Measurements from ENCODE around the gene ERP44. TPM values are rescaled to one million over a fixed set of nuclear protein-coding genes. Genes with fewer than 3 reads are reported as not detected.
"Not testable (repeated sequence)": the region's sequence is repeated elsewhere in the genome, so short reads cannot be mapped to it uniquely, and the experiment has no call there.

ERP44 gene
- total RNA-seq, 1 donor from 2014 or later: 7.6 TPM

- DNase-seq (ENCODE audit: low read depth, low spot score): no peak
Measured at GRCh38 chr9:100013573-100013972, 85.2 kb downstream of the ERP44 start.

DNA sequence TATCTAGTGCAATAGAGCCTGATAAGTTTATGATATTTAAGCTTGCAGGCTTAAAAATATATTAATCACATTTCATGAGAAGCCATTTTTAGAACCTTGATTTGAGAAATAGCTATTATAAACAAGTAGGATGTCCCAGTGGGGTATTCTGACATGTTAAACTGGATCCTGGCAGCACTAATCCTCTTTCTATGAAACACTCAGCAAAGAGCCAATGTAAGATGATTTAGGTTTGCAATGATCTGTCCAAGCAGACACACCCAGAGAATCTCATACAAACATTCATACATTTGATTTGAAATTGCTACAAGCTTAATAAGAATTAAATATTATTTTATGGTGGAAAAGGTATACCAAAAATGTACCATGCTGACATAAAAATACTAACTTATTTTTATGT lies 86.5 kb downstream of the ERP44 start:
- no peak for DNase-seq (ENCODE audit: low read depth, low spot score)

DNA sequence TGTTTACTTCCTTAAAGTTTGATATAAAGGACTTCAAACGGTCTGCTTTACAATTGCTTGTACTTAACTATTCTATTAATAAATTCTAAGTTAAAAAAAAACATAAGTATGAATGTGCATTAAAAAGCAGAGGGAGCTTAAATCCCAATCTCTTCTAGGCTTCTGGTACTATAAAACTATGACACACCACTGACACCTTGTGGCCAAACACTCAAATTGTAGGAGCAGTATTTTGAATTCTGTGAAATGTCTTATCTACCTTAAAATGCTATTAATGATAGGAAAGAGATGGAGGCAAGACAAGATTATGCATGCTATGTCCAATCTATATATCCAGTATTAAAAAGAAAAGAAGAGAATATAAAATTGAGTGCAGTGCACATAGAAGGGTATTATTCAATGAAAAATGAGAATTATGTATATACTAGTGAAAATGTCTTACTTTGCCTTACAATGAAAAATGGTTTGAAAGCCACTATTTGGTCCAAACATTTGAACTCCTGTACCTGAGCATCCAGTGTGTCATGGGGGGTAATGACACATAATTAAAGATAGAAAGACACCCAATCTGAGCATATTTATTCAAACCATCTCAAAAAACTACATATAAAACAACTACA lies 87.6 kb downstream of the ERP44 start:
- DNase-seq (ENCODE audit: low read depth, low spot score): peak; percentile 15

DNA sequence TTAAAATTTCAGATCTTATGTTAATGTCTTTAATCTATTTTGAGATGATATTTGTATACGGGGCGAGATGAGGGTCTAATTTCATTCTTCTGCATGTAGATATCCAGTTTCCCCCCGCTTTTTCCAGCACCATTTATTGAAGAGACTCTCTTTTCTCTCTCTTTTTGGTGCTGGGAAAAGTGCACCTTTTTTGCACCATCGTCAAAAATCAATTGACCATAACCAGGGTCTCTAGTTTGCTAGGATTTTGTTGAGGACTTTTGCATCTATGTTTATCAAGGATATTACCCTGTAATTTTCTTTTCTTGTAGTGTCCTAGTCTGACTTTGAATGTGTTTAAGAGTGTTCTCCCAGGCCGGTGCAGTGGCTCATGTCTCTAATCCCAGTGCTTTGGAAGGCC lies 99.0 kb downstream of the ERP44 start:
- no peak for DNase-seq (ENCODE audit: low read depth, low spot score)

- DNase-seq (ENCODE audit: low read depth, low spot score): no peak
Measured at GRCh38 chr9:99998866-99999265, 99.9 kb downstream of the ERP44 start.

DNA sequence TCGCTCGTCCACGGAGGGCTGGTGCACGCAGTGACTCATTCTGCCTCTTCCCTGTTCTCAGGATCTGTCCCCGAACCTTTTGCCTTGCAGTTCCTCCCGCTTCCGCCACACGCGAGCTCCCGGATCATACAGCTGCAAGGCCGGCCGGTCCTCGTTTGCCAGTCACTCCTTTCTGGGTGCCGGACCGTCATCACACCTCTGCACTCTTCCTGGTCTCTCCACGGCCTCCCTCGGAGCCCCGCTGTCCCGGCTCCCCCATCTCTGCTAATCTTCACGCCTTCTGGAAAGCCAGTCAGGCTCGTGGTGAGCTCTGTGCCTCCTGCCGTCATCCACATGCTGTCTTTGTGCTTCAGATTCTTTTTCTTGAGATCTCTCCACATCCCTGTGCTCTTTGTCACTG lies 100.5 kb downstream of the ERP44 start:
- DNase-seq (ENCODE audit: low read depth, low spot score): no peak

- DNase-seq (ENCODE audit: low read depth, low spot score): not testable (repeated sequence)
Measured at GRCh38 chr9:99990508-99990907, 108.3 kb downstream of the ERP44 start.

GRCh38 chr9:99986642-99987041 lies 112.2 kb downstream of the ERP44 start:
- DNase-seq (ENCODE audit: low read depth, low spot score): no peak

- no peak for DNase-seq (ENCODE audit: low read depth, low spot score)
Measured at GRCh38 chr9:99980598-99980997, 118.2 kb downstream of the ERP44 start.

GRCh38 chr9:99978221-99978620 lies 120.6 kb downstream of the ERP44 start:
- no peak for DNase-seq (ENCODE audit: low read depth, low spot score)

DNA sequence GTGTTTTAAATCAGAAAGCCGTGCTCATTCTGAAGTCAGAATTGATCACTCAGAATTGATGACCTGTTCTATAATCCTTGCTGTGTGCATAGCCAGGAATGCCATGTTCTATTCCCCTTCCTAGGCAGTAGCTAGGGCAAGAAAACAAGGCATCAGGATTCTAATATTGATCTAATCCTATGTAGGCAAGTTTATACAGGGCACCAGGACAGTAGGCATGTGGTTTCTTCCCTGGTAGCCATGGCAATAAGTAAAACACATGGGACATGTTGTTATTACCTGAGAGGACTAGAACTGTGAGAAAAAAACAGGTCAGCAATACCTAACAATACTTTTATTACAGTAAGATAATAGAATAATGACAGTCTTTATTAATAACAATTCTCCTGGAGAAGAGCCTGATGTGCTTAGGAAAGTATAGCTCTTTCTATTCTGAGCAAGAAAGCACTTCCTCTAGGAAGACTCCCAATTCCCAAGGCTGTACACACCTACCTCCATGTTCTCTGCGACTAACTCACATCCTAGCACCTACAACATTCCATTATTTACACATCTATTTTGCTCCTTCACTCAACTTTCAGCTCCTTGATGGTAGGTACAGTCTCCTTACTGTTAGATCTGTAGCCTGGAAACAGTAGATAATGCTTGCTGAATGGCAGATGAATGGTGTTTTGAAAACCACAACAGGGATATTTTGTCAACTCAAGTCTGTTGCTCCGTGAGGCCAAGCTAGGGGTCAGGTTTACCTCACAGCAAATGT lies 121.6 kb downstream of the ERP44 start:
- DNase-seq (ENCODE audit: low read depth, low spot score): no peak

DNA sequence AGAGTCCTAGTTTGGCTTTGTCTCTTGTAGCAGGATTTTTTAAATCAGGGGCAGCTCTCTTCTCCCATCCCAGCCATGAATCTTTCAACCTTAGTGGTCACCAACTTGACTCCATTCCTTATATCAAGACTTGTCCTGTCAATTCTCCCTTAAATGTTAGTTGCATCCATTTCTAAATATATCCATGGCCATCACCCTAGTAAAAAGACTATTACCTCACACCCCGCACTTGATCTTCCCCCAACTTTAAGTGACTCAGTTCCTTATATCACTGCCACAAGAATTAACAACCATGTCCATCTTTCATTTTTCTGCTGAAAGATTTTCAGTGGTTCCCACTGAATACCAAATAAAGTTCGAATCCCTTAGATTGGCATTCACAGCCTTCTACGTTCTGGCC lies 125.3 kb downstream of the ERP44 start:
- no peak for DNase-seq (ENCODE audit: low read depth, low spot score)

DNA sequence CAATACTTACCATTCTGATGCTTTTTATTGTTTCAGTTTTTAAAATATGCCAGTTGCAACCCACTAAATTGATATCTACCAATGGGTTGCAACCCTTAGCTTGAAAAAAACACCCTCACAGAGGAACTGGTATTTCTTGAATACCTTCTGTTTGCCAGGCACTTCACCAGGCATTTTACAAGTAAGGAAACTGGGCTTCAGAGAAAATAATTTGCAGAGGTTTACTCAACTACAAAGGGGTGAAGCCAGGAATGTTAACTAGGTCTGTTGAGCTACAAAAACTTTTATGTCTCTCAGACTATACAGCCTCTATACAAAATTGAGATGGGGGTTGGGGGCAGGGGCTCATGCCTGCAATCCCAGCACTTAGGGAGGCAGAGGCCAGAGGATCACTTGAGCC lies 127.4 kb downstream of the ERP44 start:
- DNase-seq (ENCODE audit: low read depth, low spot score): no peak

DNA sequence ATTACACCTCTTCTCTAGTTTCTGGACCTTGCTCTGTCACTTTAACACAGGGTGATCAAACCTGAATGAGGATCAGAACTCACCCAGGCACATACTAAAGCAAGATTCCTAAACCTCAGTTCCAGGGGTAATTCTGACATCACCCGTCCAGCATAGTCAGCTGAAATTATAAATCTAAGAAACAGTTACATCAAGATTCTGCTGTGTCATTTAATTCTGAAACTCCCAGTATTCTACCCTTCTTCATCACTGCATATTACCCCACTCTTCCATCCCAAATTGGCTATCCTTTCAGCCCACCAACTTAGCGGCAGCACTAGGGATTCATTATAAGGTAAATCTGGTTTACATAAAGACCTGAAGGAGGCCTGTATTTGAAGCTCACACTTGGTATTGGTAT lies 128.3 kb downstream of the ERP44 start:
- DNase-seq (ENCODE audit: low read depth, low spot score): no peak

DNA sequence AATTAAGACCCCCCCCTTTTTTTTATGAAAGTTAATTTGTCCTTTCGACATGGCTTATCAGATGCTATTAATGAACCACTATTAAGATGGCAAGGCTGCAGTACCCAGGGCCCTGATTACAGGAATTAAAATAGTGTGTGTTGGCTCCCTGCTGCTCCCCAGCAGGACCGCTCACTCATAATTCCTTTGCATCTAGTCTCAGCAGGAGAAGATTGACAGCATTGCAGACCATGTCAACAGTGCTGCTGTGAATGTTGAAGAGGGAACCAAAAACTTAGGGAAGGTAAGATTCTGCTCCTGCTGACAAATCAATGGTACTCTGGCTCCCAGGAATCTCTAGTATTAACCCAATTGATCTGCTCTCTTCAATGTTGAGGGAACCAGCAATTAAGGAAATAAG lies 131.3 kb downstream of the ERP44 start:
- DNase-seq (ENCODE audit: low read depth, low spot score): no peak

- DNase-seq (ENCODE audit: low read depth, low spot score): peak; percentile 27
Measured at GRCh38 chr9:99966716-99967115, 132.1 kb downstream of the ERP44 start.

DNA sequence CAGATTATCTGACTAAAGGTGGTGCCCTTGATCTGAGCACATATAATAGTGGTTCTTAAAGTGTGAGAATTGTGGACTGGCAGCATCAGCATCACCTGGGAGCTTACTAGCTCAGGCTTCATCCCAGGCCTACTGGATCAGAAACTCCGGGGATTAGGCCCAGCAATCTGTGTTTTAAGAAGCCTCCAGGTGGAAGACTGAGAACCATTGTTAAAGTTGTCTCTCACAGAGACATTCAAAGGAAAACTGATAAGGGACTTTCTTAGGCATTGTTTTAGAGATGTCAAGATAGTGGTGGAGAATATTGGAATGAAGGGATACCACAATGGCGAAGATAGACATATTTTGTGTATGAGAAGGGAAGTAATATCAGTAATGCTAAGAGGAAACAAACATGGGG lies 132.8 kb downstream of the ERP44 start:
- no peak for DNase-seq (ENCODE audit: low read depth, low spot score)

- no peak for DNase-seq (ENCODE audit: low read depth, low spot score)
Measured at GRCh38 chr9:99964336-99964735, 134.5 kb downstream of the ERP44 start.

DNA sequence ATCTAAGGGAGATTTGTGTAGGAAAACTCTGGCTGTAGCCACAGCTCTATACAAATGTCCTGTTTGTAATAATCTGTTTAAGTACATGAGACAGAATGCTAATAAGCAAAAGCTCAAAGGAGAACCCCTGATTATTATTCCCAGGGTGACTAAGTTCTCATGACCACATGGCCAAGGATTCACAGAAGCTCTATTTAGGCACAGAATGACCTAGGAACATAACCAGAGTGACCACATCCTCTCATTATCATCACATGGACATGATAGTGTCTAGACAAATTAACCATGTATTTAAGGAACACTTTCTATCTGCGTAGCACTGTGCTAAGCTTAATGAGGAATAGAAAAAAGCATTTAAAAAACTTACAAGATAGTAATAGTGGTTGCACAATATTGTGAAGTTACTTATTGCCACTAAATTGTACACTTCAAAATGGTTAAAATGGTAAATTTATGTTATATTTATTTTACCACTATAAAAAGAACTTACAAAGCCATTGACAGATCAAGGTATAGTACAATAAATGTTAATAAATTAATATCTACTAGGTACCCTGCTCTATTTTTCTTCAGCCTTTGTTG lies 136.0 kb downstream of the ERP44 start:
- no peak for DNase-seq (ENCODE audit: low read depth, low spot score)

GRCh38 chr9:99955606-99956005 lies 143.2 kb downstream of the ERP44 start:
- DNase-seq (ENCODE audit: low read depth, low spot score): no peak

DNA sequence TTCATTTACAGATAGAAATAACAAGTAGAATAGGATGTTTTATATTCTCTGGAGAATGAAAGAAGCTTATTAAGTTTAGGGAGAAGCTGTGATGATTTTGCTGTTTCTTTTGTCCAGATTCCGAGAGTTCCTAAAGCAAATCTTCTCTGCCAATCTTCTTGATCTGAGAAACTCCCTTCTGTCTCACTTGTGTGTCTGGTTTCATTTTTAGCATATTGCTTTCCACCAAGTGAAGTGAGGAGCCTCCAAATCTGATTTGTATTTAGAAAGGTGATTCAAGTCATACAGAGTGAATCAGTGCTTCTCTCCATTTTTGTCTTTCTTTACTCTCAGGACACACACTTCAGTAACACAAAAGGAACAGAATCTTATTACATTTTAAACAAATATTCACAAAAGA lies 144.0 kb downstream of the ERP44 start:
- no peak for DNase-seq (ENCODE audit: low read depth, low spot score)

GRCh38 chr9:99953861-99954507 lies 144.8 kb downstream of the ERP44 start:
- DNase-seq (ENCODE audit: low read depth, low spot score): no peak
